BLaER1 (cell line): ENCODE measurements around the gene INPP5A.

Experiments
- H3K27ac ChIP-seq: shearing (Covaris generic); formaldehyde crosslinking; 2 replicates; pipeline ENCODE4 v1.8.1; 2022
- H3K27me3 ChIP-seq: shearing (Covaris generic); formaldehyde crosslinking; 2 replicates; pipeline ENCODE4 v1.8.1; 2022
- H3K36me3 ChIP-seq: shearing (Covaris generic); formaldehyde crosslinking; 2 replicates; pipeline ENCODE4 v1.8.1; 2022
- H3K4me1 ChIP-seq: shearing (Covaris generic); formaldehyde crosslinking; 2 replicates; pipeline ENCODE4 v1.8.1; 2022
- H3K4me2 ChIP-seq: shearing (Covaris generic); formaldehyde crosslinking; 2 replicates; pipeline ENCODE4 v1.8.1; 2022
- H3K4me3 ChIP-seq: shearing (Covaris generic); formaldehyde crosslinking; 2 replicates; pipeline ENCODE4 v1.8.1; 2022
- H3K9ac ChIP-seq: shearing (Covaris generic); formaldehyde crosslinking; 2 replicates; pipeline ENCODE4 v1.8.1; 2022
- H3K9me3 ChIP-seq: shearing (Covaris generic); formaldehyde crosslinking; 2 replicates; pipeline ENCODE4 v1.8.1; 2022
- H4K20me1 ChIP-seq: shearing (Covaris generic); formaldehyde crosslinking; 2 replicates; pipeline ENCODE4 v1.8.1; 2022
- Cebpa-rat ChIP-seq: shearing (Covaris generic); IDR thresholded peaks from 2 replicates; pipeline ENCODE4 v1.8.1; 2022

The INPP5A gene

GRCh38 chr10:132692311-132692710 is 154.7 kb downstream of the INPP5A start:
- H3K27me3 ChIP-seq, result no peaks in the 10 kb centered on the region; the same call in 1 of the 2 replicates
- no peak for TF ChIP-seq Cebpa-rat
- H4K20me1 ChIP-seq, result peaks cover 44% of the 10 kb centered on the region
- no peak overlapping the region for H3K4me2 ChIP-seq
- no peak overlapping the region for H3K9ac ChIP-seq
- H3K9me3 ChIP-seq, result peaks cover 35% of the 10 kb centered on the region
- H3K4me3 ChIP-seq, result no peak overlapping the region
- H3K4me1 ChIP-seq, result peaks cover 2% of the 10 kb centered on the region; the same call in 1 of the 2 replicates
- H3K27ac ChIP-seq, result no peak overlapping the region
- H3K36me3 ChIP-seq, result peaks cover 35% of the 10 kb centered on the region

- no peak overlapping the region for H3K27ac ChIP-seq
- H3K9me3 ChIP-seq, result peaks cover 35% of the 10 kb centered on the region
- H4K20me1 ChIP-seq, result peaks cover 44% of the 10 kb centered on the region
- no peaks in the 10 kb centered on the region for H3K4me1 ChIP-seq
- H3K4me2 ChIP-seq, result no peak overlapping the region
- H3K4me3 ChIP-seq, result no peak overlapping the region
- TF ChIP-seq Cebpa-rat, result no peak
- H3K9ac ChIP-seq, result no peak overlapping the region
- H3K36me3 ChIP-seq, result peaks cover 46% of the 10 kb centered on the region
- no peaks in the 10 kb centered on the region; the same call in 1 of the 2 replicates for H3K27me3 ChIP-seq
Observed at GRCh38 chr10:132693676-132694075, 156.1 kb downstream of the INPP5A start.

GRCh38 chr10:132696204-132696603 is 158.6 kb downstream of the INPP5A start:
- Histone ChIP-seq H3K9ac (no peak overlapping the region), H3K27me3 (no peaks in the 10 kb centered on the region; the same call in 1 of the 2 replicates), H3K36me3 (peaks cover 33% of the 10 kb centered on the region), H3K27ac (no peak overlapping the region), H4K20me1 (peaks cover 52% of the 10 kb centered on the region), H3K4me1 (peaks cover 18% of the 10 kb centered on the region), H3K4me2 (no peak overlapping the region), H3K9me3 (peaks cover 22% of the 10 kb centered on the region), H3K4me3 (no peak overlapping the region)
- no peak for TF ChIP-seq Cebpa-rat

GRCh38 chr10:132696728-132697577 is 159.4 kb downstream of the INPP5A start:
- no peak overlapping the region for H3K4me3 ChIP-seq
- H3K4me1 ChIP-seq, result peaks cover 25% of the 10 kb centered on the region
- H4K20me1 ChIP-seq, result peaks cover 55% of the 10 kb centered on the region
- peaks cover 15% of the 10 kb centered on the region for H3K9me3 ChIP-seq
- peaks cover 31% of the 10 kb centered on the region for H3K36me3 ChIP-seq
- H3K27me3 ChIP-seq, result no peaks in the 10 kb centered on the region
- H3K27ac ChIP-seq, result no peak overlapping the region
- no peak overlapping the region for H3K9ac ChIP-seq
- no peak overlapping the region for H3K4me2 ChIP-seq
- TF ChIP-seq Cebpa-rat, result no peak

GRCh38 chr10:132697578-132698200 is 160.1 kb downstream of the INPP5A start:
- peaks cover 8% of the 10 kb centered on the region; the same call in 1 of the 2 replicates for H3K9me3 ChIP-seq
- H3K9ac ChIP-seq, result no peak overlapping the region
- H3K36me3 ChIP-seq, result peaks cover 28% of the 10 kb centered on the region; the same call in 1 of the 2 replicates
- no peaks in the 10 kb centered on the region for H3K27me3 ChIP-seq
- no peak overlapping the region for H3K4me2 ChIP-seq
- H3K4me1 ChIP-seq, result peaks cover 25% of the 10 kb centered on the region
- peaks cover 55% of the 10 kb centered on the region for H4K20me1 ChIP-seq
- TF ChIP-seq Cebpa-rat, result no peak
- no peak overlapping the region for H3K4me3 ChIP-seq
- H3K27ac ChIP-seq, result no peak overlapping the region

- peaks cover 28% of the 10 kb centered on the region; the same call in 1 of the 2 replicates for H3K36me3 ChIP-seq
- H3K27me3 ChIP-seq, result no peaks in the 10 kb centered on the region
- no peak for TF ChIP-seq Cebpa-rat
- peaks cover 55% of the 10 kb centered on the region for H4K20me1 ChIP-seq
- H3K9me3 ChIP-seq, result peaks cover 8% of the 10 kb centered on the region; the same call in 1 of the 2 replicates
- peaks cover 25% of the 10 kb centered on the region for H3K4me1 ChIP-seq
- H3K27ac ChIP-seq, result no peak overlapping the region
- H3K4me2 ChIP-seq, result no peak overlapping the region
- no peak overlapping the region for H3K9ac ChIP-seq
- H3K4me3 ChIP-seq, result no peak overlapping the region
Observed at GRCh38 chr10:132698211-132698751, 160.7 kb downstream of the INPP5A start.

- Histone ChIP-seq H3K4me2 (no peak overlapping the region), H3K4me3 (no peak overlapping the region), H3K27ac (no peak overlapping the region), H3K27me3 (no peaks in the 10 kb centered on the region), H3K4me1 (peaks cover 25% of the 10 kb centered on the region), H4K20me1 (peaks cover 55% of the 10 kb centered on the region), H3K36me3 (peaks cover 28% of the 10 kb centered on the region; the same call in 1 of the 2 replicates), H3K9me3 (peaks cover 8% of the 10 kb centered on the region; the same call in 1 of the 2 replicates), H3K9ac (no peak overlapping the region)
- TF ChIP-seq Cebpa-rat, result no peak
Observed at GRCh38 chr10:132698761-132699391, 161.3 kb downstream of the INPP5A start.

- H3K9ac ChIP-seq, result peak overlapping the region; percentile 20; the same call in 1 of the 2 replicates
- no peak for TF ChIP-seq Cebpa-rat
- peak overlapping the region; percentile 61 for H3K27ac ChIP-seq
Observed at GRCh38 chr10:132699411-132700155, 162.0 kb downstream of the INPP5A start.

More at GRCh38 chr10:132699411-132700155, 162.0 kb downstream of the INPP5A start:
- Histone ChIP-seq H3K4me3 (no peak overlapping the region), H3K36me3 (peaks cover 28% of the 10 kb centered on the region; the same call in 1 of the 2 replicates), H3K27me3 (no peaks in the 10 kb centered on the region), H4K20me1 (peaks cover 55% of the 10 kb centered on the region), H3K4me2 (peak overlapping the region; percentile 78), H3K9me3 (peaks cover 8% of the 10 kb centered on the region; the same call in 1 of the 2 replicates), H3K4me1 (peaks cover 32% of the 10 kb centered on the region)
